Erythroblast (primary cell): ENCODE data around the gene MFSD11.

ENCODE experiments used
- GATA1 ChIP-seq: IDR thresholded peaks from 2 replicates; pipeline ENCODE4 v1.6.1; 2011; ENCODE audit warnings: low read depth, mild to moderate bottlenecking, control low read depth, low read length, moderate library complexity
- POLR2A ChIP-seq: IDR thresholded peaks from 2 replicates; pipeline ENCODE4 v1.6.1; 2011; ENCODE audit warnings: mild to moderate bottlenecking, low read length

- no peak for TF ChIP-seq POLR2A
- TF ChIP-seq GATA1 = no peak
These were observed 73.9 kb downstream of the MFSD11 start for GRCh38 chr17:76811834-76812233.
